ENCODE data around the gene C16orf87.
A peak's percentile ranks its signal among the peaks of the same experiment; 100 is the strongest.
"Not testable (repeated sequence)": the region's sequence is repeated elsewhere in the genome, so short reads cannot be mapped to it uniquely, and the experiment has no call there.

Gene C16orf87, protein sequence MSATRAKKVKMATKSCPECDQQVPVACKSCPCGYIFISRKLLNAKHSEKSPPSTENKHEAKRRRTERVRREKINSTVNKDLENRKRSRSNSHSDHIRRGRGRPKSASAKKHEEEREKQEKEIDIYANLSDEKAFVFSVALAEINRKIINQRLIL

GRCh38 chr16:46830902-46831647, at the start of gene C16orf87:
C16orf87 (minus strand) TSS chr16:46831180; CDS start chr16:46831149, 31 bp downstream.
- peak; percentile 84 to 85 for DNase-seq (ENCODE audit: low read depth in 2 of 2)

GRCh38 chr16:46875243-46875642, 44.3 kb upstream of the C16orf87 start:
- no peak for DNase-seq (ENCODE audit: low read depth in 2 of 2)

- DNase-seq (ENCODE audit: low read depth in 2 of 2): no peak
These were observed 42.2 kb upstream of the C16orf87 start for GRCh38 chr16:46873201-46873600.

- DNase-seq (ENCODE audit: low read depth in 2 of 2): no peak
These were observed 40.6 kb upstream of the C16orf87 start for GRCh38 chr16:46871597-46871996.

DNA sequence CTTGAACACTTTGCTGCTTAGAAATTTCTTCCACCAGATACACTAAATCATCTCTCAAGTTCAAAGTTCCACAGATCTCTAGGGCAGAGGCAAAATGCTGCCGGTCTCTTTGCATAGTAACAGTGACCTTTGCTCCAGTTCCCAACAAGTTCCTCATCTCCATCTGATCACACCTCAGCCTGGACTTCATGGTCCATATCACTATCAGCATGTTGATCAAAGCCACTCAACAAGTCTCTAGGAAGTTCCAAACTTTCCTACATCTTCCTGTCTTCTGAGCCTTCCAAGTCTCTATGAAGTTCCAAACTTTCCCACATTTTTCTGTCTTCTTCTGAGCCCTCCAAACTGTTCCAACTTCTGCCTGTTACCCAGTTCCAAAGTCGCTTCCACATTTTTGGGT, 37.9 kb upstream of the C16orf87 start:
- DNase-seq (ENCODE audit: low read depth in 2 of 2): not testable (repeated sequence)

GRCh38 chr16:46867486-46867885, 36.5 kb upstream of the C16orf87 start:
- not testable (repeated sequence) for DNase-seq (ENCODE audit: low read depth in 2 of 2)

DNA sequence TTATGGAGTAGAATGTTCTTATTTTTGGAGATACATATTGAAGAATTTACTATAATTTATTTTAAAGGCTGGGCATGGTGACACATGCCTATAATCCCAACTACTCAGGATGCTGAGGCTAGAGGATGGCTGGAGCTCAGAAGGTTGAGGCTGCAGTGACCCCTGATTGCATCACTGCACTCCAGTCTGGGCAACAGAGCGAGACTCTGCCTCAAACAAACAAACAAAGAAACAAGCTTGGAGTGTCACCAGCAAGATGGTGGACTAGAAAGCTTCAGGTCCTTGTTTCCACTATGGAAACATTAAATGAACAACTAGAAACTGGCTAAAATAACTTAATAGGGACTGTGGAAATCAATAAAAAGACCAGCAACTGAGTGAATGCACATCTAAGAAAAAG, 35.3 kb upstream of the C16orf87 start:
- no peak for DNase-seq (ENCODE audit: low read depth in 2 of 2)

DNA sequence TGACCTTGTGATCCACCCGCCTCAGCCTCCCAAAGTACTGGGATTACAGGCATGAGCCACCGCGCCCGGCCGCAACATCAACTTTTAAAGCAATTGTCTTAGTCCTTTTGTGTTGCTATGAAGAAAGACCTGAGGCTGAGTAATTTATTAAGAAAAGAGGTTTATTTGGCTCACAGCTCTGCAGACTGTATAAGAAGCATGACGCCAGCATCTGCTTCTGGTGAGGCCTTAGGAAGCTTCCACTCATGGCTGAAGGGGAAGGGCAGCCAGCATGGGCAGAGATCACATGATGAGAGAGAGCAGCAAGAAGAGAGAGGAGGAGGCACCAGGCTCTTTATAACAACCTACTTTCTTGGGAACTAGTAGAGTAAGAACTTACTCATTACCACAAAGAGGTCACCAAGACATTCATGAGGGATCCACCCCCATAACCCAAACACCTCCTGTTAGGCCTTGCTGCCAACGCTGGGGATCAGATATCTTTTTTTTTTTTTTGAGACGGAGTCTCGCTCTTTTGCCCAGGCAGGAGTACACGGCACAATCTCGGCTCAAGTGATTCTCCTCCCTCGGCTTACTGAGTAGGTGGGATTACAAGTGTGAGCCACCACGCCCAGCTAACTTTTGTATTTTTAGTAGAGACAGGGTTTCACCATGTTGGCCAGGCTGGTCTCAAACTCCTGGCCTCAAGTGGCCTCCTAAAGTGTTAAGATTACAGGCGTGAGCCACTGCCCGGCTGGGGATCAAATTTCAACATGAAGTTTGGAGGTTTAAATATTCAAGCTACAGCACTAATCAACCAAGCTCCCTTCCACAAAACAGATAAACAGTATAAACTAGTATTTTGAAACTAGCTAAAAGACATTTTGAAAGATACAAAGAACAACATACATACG, 31.8 kb upstream of the C16orf87 start:
- DNase-seq (ENCODE audit: low read depth in 2 of 2): no peak

- DNase-seq (ENCODE audit: low read depth in 2 of 2): no peak
These were observed 28.8 kb upstream of the C16orf87 start for GRCh38 chr16:46859719-46860152.

- DNase-seq (ENCODE audit: low read depth in 2 of 2): no peak
These were observed 27.2 kb upstream of the C16orf87 start for GRCh38 chr16:46858151-46858550.

GRCh38 chr16:46857368-46857945, 26.5 kb upstream of the C16orf87 start:
- DNase-seq (ENCODE audit: low read depth in 2 of 2): no peak

DNA sequence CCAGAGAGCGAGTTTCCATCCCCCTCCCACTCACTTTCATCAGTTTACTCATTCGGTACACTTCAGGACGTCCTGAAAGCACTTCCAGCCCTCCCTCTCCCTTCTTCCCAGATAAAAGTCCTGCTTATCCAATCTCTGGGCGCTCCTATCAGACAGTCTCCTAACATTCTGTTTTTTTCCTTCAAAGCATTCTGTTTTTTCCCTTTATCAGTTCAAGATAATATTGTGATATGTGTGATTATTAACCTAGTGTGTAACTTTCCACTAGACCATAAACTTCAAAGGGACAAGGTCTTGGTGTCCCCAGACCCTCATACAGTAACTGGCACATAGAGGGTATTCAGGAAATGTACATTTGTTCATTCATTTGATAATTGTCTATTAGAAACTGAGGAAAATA, 24.4 kb upstream of the C16orf87 start:
- DNase-seq (ENCODE audit: low read depth in 2 of 2): no peak

- DNase-seq (ENCODE audit: low read depth in 2 of 2): no peak
These were observed 23.9 kb upstream of the C16orf87 start for GRCh38 chr16:46854846-46855245.

- DNase-seq (ENCODE audit: low read depth in 2 of 2): peak; percentile 42 to 53
These were observed 22.9 kb upstream of the C16orf87 start for GRCh38 chr16:46853713-46854443.

GRCh38 chr16:46852130-46852529, 21.1 kb upstream of the C16orf87 start:
- no peak for DNase-seq (ENCODE audit: low read depth in 2 of 2)

DNA sequence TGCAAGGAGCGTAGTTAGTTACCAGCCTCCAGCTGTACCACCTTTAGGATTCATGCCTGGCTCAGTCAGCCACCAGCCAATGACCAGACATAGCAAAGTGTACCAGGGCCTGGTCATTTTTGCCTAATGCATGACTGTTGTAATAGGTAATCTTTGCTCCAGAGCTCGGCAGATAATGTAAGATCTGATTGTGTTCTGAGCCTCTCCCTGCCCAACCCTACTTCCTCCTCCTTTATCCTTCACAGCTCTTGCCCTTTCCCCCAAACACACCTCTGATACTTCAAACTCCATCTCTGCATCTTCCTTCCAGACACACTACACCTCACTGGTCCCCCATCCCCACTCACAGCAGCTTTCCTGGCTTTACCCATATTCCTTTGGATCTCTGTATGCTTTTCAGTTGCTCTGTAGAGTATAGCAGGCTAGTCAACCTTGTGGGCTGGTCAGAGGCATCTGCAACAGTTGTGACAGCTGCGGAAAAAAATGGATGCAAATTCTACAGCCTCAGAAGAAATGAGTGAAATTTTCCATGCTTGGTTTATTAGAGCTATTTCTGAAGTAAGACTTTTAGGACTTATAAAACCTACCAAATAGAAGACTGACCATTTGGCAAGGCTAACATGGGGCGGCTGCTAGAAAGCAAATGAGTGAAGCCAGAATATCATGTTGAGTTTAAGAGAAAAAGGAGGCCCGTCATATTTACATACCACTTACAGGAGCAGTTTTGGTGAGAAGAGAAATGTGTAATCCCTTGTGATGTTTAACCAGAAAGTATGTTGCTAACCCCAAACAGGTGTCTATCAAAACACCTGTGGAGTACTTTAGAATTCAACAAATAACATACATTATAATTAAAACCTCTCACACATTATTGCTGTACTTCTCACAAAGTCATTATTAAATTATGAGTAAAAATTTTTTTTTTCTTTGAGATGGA, 19.9 kb upstream of the C16orf87 start:
- no peak for DNase-seq (ENCODE audit: low read depth in 2 of 2)

DNA sequence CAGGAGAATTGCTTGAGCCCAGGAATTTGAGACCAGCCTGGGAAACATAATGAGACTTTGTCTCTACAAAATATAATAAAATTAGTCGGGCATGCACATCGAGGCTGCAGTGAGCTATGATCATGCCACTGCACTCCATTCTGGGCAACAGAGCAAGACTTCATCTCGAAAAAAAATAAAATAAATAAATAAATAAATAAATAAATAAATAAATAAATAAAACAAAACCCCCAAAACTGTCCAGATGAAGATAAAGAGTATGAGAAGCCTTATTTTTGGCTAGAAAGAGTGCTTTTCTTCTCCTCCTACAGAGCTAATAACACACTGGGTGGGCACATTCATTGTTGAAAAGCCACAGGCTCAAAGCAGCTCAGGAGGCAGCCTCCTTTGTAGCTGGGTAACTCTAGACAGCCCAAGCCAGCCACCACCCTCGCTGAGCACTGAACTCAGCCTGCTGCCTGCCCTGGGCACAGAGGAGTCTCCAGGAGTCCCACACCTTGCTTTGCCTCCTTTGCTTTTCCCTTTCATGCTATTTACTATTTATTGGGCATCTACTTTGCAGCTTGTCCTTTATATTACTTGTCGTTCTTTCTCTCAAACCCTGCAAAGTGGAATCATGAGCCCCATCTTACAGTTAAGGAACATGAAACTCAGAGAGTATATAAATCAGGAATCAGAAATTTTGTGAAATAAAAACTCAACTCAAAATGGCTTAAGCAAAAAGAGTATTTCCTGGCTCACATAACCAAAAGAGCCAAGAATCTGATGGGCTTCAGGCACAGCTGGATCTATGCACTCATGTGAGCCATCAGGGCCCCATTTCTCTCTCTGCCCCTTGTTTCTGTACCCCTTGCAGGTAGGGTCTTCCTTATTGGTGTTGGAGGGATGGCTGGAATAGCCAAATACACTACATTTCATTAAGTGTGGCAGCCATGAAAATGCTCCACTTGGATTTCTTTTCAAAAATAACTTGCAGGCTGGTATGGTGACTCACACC, 18.1 kb upstream of the C16orf87 start:
- no peak for DNase-seq (ENCODE audit: low read depth in 2 of 2)

DNA sequence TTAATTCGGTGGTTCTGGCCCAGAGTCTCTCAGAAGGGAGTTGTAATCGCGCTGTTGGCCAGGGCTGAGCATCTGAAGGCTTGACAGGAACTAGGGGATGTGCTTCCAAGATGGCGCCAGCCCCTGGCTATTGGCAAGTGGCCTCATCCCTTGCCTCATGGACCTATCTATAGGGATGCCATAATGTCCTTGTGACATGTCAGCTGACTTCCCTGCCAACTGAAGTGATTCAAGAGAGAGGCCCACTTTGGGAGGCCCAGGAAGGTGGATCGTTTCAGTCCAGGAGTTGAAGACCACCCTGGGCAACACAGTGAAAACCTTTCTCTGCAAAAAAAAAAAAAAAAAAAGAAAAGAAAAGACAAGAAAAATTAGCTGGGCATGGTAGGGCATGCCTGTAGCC, 15.0 kb upstream of the C16orf87 start:
- DNase-seq (ENCODE audit: low read depth in 2 of 2): no peak

DNA sequence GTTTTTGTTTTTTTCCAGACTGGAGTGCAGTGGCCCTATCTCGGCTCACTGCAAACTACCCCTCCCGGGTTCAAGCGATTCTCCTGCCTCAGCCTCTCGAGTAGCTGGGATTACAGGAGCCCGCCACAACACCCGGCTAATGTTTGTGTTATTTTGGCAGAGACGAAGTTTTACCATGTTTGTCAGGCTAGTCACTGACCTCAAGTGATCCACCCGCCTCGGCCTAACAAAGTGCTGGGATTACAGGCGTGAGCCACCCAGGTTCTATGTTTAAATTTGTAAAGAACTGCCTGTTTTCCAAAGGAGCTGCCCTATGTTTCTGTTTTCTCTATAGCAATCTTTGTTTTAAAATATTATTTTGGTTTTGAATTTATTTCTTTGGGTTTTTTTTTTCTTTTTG, 13.8 kb upstream of the C16orf87 start:
- no peak for DNase-seq (ENCODE audit: low read depth in 2 of 2)
